C4-2B (cell line): ENCODE data around the gene LRRC41.
"Not testable (repeated sequence)": the region's sequence is repeated elsewhere in the genome, so short reads cannot be mapped to it uniquely, and the experiment has no call there.

Source experiments
- H3K27ac ChIP-seq: fragments of 450-650 bp; 2 replicates; pipeline ENCODE4 v1.5.1; 2017
- ZFX ChIP-seq: fragments of 450-650 bp; IDR thresholded peaks from 2 replicates; pipeline ENCODE4 v1.6.1; 2017
- TF ChIP-seq, protein P1 (sequence below): fragments of 450-650 bp; conservative IDR thresholded peaks from 2 replicates; pipeline ENCODE4 v1.5.1; 2017; ENCODE audit warnings: mild to moderate bottlenecking

Gene LRRC41

DNA sequence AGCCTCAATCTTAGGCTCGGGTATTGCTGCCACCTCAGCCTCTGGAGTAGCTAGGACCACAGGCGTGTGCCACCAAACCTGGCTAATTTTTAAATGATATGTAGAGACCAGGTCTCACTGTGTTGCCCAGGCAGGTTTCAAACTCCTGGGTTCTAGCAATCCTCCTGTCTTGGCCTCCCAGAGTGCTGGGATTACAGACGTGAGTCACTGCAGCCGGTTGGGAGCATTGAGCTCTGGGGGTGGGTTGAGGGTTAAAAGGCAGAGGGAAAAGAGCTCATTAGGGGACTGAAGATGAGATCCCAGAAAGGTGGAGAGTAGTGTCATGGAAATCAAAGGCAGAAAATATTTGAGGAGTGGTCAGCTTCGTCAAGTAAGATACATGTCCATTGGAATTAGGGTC is 48.7 kb downstream of the LRRC41 start:
- TF ChIP-seq, protein P1, sequence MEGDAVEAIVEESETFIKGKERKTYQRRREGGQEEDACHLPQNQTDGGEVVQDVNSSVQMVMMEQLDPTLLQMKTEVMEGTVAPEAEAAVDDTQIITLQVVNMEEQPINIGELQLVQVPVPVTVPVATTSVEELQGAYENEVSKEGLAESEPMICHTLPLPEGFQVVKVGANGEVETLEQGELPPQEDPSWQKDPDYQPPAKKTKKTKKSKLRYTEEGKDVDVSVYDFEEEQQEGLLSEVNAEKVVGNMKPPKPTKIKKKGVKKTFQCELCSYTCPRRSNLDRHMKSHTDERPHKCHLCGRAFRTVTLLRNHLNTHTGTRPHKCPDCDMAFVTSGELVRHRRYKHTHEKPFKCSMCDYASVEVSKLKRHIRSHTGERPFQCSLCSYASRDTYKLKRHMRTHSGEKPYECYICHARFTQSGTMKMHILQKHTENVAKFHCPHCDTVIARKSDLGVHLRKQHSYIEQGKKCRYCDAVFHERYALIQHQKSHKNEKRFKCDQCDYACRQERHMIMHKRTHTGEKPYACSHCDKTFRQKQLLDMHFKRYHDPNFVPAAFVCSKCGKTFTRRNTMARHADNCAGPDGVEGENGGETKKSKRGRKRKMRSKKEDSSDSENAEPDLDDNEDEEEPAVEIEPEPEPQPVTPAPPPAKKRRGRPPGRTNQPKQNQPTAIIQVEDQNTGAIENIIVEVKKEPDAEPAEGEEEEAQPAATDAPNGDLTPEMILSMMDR = no peak
- TF ChIP-seq ZFX = no peak
- no peak overlapping the region for H3K27ac ChIP-seq

DNA sequence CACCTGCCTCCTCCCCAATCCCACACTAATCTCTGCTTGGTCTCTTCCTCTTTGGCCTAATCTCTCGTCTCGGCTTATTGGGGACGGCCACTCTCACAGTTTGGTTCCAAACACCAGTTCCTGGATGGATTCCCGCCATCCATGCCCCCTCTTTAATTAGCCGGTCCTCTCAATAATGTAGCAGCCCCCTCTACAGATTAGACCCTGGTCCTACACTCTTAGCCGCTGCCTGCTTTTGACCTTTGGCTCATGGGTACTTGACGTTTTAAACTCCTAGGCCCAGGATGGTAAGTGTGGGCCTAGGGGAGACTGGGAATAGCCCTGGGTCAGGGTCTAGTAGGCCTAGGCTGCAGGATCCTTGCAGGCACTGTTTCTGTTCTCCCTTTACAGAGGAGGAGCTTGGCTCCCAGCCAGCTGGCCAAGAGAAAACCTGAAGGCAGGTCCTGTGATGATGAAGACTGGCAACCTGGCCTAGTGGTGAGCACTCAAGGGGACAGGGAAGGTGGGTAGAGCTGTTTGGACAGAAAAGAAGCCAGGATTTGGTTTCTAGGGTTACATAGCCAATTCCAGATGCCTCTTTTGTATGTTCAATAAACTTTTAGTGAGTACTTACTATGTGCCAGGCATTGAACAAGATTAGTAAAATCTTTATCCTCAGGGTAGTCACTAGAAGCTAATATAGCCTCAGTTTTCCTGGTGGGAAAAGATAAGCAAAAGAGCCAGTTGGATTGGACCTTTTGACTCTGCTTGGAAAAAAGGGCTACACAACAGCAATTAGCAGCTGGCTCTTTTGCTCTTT is 55.1 kb downstream of the LRRC41 start:
- peak overlapping the region; percentile 70 for H3K27ac ChIP-seq
- TF ChIP-seq ZFX = peak; percentile 37; the same call in 1 of the 2 replicates
- TF ChIP-seq, protein P1 = no peak

DNA sequence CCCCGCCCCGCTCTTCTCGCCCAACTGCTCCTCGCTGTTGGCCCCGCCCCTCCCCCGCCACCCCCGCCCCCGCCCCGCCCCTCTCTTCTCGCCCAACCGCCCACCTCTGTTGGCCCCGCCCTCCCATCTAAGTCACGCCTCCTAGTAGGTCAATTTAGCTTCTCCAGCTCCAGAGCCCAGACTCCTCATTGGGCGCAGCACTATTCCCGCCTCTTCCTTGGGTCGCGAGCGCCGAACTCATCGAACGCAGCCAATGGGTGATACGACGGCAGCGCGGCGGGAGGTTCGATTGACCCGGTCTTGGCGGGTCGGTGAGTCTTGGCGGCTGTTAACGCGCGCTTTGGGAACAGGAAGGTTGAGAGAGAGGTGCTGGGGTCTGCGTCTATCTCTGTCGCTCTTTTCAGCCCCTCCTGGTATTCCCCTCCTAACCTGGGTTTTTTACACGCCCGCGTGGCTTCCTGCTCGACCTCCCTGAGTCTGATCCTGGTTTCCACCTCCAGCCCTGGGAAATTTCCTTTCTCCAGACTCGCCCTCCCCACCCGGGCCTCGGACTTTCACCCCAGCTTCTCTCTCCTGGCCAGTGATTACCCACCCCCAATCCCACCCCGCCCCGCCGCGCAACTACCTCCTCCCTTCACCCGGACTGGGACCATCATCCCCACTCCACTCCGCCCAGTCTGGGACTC is 55.8 kb downstream of the LRRC41 start, which contains the start of gene RAD54L:
TSS of gene RAD54L (plus strand) at position 328 of the 686 bp plus-strand sequence. CDS start 643 bp downstream, outside the sequence.
- H3K27ac ChIP-seq = peak within 1 kb of the TSS; percentile 70
- TF ChIP-seq ZFX = no peak
- TF ChIP-seq, protein P1 = no peak

DNA sequence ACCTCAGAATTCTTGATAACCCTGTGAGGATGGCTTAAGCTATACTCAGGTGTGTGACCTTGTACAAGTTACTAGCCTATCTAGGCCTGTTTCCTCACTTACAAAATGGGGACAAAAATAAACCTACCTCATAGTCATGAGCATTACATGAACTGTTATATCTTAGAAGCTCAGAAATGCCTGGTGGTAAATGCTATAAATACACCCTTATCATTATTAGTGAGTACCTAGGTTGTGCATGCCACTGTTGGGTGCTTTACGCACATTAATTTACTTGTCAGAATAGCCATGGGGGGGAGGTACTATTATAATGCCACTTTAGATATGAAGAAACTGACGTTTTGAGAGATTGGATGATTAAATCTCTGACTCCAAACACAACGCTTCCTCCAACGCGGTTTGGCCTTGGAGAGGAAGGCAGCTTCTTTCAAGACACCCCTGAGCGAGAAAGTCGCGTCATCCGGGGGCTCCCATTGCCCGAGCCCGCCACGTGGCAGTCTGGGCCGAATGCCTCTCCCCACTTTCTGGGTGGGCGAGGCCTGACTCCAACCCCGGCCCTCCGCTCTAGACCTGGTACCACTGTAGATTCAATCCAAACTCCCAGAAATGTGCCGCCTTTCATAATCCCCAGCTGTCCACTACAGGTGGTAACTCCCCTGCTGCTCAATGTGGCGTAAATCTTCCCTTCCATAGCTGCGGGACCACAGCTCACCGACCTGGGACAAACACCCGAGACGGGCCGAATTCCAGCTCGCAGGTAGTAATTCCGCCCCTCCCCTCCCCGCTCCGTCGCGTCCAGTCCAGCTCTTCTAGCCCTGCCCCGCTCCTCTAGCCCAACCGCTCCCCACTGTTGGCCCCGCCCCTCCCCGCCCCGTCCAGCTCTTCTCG is 56.6 kb downstream of the LRRC41 start:
- H3K27ac ChIP-seq = peak overlapping the region; percentile 68
- no peak for TF ChIP-seq ZFX
- TF ChIP-seq, protein P1 = no peak

DNA sequence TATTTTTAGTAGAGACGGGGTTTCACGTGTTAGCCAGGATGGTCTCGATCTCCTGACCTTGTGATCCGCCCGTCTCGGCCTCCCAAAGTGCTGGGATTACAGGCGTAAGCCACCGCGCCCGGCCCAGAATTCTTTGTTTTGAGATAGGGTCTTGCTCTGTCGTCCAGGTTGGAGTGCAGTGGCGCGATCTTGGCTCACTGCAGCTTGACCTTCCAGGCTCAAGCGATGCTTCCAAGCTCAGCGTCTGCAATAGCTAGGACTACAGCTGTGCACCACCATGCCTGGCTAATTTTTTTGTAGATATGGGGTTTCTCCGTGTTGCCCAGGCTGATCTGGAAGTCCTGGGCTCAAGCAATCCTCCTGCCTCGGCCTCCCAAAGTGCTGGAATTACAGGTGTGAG is 57.3 kb downstream of the LRRC41 start:
- H3K27ac ChIP-seq = peak overlapping the region; percentile 68; the same call in 1 of the 2 replicates

DNA sequence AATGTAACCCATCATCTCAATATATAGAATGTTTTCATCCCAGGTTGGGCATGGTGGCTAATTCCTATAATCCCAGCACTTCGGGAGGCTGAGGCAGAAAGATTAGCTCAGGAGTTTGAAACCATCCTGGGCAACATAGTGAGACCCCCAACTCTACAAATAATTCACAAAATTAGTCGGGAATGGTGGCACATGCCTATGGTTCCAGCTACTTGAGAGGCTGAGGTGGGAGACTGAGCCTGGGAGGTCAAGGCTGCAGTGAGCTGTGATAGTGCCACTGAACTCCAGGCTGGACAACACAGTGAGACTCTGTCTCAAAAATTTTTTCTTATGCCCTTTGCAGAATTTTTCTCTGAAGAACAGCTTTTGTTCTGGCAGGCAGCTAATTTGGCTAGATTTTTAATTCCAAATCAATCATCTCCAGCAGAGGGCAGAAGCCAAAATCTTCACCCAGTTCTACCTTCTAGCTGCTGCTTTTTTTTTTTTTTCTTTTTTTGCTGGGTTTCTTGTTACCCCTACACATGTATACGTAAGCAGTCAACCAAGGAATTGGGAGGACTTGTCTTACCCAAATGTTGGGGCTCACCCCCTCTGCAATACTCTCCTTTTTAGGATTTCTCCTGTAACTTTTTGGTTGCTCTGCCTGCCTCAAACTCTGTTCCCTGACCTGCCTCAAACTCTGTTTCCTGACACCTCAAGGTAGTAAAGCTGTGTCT is 58.6 kb downstream of the LRRC41 start:
- TF ChIP-seq, protein P1 = peak; percentile 79
- no peak for TF ChIP-seq ZFX
- no peak overlapping the region for H3K27ac ChIP-seq

DNA sequence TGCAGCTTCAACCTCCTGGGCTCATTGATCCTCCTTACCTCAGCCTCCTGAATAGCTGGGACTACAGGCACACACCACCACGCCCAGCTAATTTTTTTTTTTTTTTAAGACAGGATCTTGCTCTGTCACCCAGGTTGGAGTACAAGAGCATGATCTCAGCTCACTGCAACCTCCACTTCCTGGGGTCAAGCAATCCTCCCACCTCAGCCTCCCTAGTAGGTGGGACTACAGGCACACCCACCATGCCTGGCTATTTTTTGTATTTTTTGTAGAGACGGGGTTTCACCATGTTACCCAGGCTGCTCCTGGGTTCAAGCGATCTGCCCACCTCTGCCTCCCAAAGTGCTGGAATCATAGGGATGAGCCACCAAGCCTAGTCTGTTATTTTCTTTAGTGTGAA is 59.6 kb downstream of the LRRC41 start:
- not testable (repeated sequence) for H3K27ac ChIP-seq
